K562 (cell line): ENCODE results near the gene TSGA10IP. TPM values are rescaled to one million over a fixed set of nuclear protein-coding genes. Genes with fewer than 3 reads are reported as not detected.

ENCODE experiments used
- ARID1B ChIP-seq: fragments of 450-650 bp; IDR thresholded peaks from 2 replicates; pipeline ENCODE4 v1.6.1; 2016; ENCODE audit warnings: antibody characterized with exemption, mild to moderate bottlenecking, inconsistent platforms
- BCOR ChIP-seq: fragments of 450-650 bp; IDR thresholded peaks from 2 replicates; pipeline ENCODE4 v1.6.1; 2016
- CBX8 ChIP-seq: fragments of 200-600 bp; sonication (generic); IDR thresholded peaks from 2 replicates; pipeline ENCODE4 v1.6.1; 2012; ENCODE audit warnings: borderline replicate concordance, mixed run types, low read depth, mild to moderate bottlenecking, moderate library complexity, mixed read lengths, low read length, control low read depth, inconsistent platforms; ENCODE audit not compliant: poor library complexity, severe bottlenecking; ENCODE audit errors: extremely low read depth
- CCNT2 ChIP-seq: IDR thresholded peaks from 2 replicates; pipeline ENCODE4 v1.6.1; 2011; ENCODE audit warnings: borderline replicate concordance, low read depth, mild to moderate bottlenecking, moderate library complexity, mixed read lengths, low read length; ENCODE audit not compliant: insufficient read length; ENCODE audit errors: extremely low read depth
- CTCFL ChIP-seq: IDR thresholded peaks from 2 replicates; pipeline ENCODE4 v1.6.1; 2011; ENCODE audit warnings: borderline replicate concordance, low read depth, mild to moderate bottlenecking, moderate library complexity, low read length; ENCODE audit not compliant: insufficient read depth, poor library complexity, severe bottlenecking
- E2F6 ChIP-seq, 2 experiments: IDR thresholded peaks; 2 replicates each; pipeline ENCODE4 v1.6.1; 2011; ENCODE audit warnings: borderline replicate concordance in 1 of 2, control low read depth in 1 of 2, low read depth in 1 of 2, low read length in 1 of 2, mild to moderate bottlenecking in 1 of 2, mixed read lengths in 1 of 2, moderate library complexity in 1 of 2; ENCODE audit not compliant: insufficient read depth in 1 of 2, insufficient read length in 1 of 2, poor library complexity in 1 of 2, severe bottlenecking in 1 of 2; ENCODE audit errors: extremely low read depth in 1 of 2
- MED1 ChIP-seq: sonication (generic); formaldehyde crosslinking; IDR thresholded peaks from 2 replicates; pipeline ENCODE4 v1.8.1; 2023; ENCODE audit warnings: missing genetic modification reagents, borderline replicate concordance
- MTF1 ChIP-seq: fragments of 250-450 bp; sonication (Bioruptor Pico); IDR thresholded peaks from 2 replicates; pipeline ENCODE4 v1.9.0; 2021; ENCODE audit warnings: moderate library complexity, mild to moderate bottlenecking, inconsistent platforms, borderline replicate concordance
- SAP30 ChIP-seq: fragments of 200-600 bp; sonication (generic); IDR thresholded peaks from 2 replicates; pipeline ENCODE4 v1.6.1; 2012; ENCODE audit warnings: borderline replicate concordance, low read depth, mild to moderate bottlenecking, moderate library complexity, low read length, control low read depth, inconsistent platforms; ENCODE audit not compliant: insufficient read depth, poor library complexity, severe bottlenecking
- SLC30A9 ChIP-seq: fragments of 250-450 bp; sonication (Bioruptor Pico); IDR thresholded peaks from 2 replicates; pipeline ENCODE4 v1.8.0; 2022; ENCODE audit warnings: mild to moderate bottlenecking, moderate library complexity
- TSC22D4 ChIP-seq: fragments of 450-650 bp; IDR thresholded peaks from 2 replicates; pipeline ENCODE4 v1.6.1; 2016; ENCODE audit warnings: missing genetic modification characterization, missing biosample characterization, control low read depth
- ZFP30 ChIP-seq: fragments of 250-450 bp; sonication (Bioruptor Pico); IDR thresholded peaks from 2 replicates; pipeline ENCODE4 v1.8.0; 2022; ENCODE audit warnings: moderate library complexity, mild to moderate bottlenecking, inconsistent platforms, borderline replicate concordance
- ZNF174 ChIP-seq: fragments of 250-450 bp; sonication (Bioruptor Pico); IDR thresholded peaks from 2 replicates; pipeline ENCODE4 v1.4.0; 2020; ENCODE audit warnings: mild to moderate bottlenecking
- ZNF407 ChIP-seq: fragments of 450-650 bp; IDR thresholded peaks from 2 replicates; pipeline ENCODE4 v1.6.1; 2016; ENCODE audit warnings: low read depth
- polyA plus RNA-seq, 8 experiments: library from polyadenylated mRNA; depleted of rRNA in 4 of 8; stranded (reverse) in 5 of 8; unstranded in 3 of 8; fragments of >200 nt; fragmentation: Nextera tagmentation in 2 of 8; fragmentation: Illumina TruSeq in 1 of 8; extraction: Ambion mirVana in 2 of 8; extraction: Trizol in 1 of 8; gene quantifications; 2 replicates each; pipeline versions ENCODE4 v1.2.1 to v1.2.3, GENCODE V29; 2011 to 2014; ENCODE audit warnings: inconsistent platforms in 1 of 8, missing spikeins in 1 of 8
- total RNA-seq, 7 experiments: library from RNA; depleted of rRNA in 6 of 7; stranded (reverse); fragments of >200 nt in 6 of 7; fragmentation: Illumina TruSeq in 2 of 7; extraction: Trizol in 2 of 7; gene quantifications; 2 replicates each; pipeline versions ENCODE4 v1.2.1 to v1.2.3, GENCODE V29; 2011 to 2021; ENCODE audit warnings: low replicate concordance in 1 of 7

The TSGA10IP gene
- total and polyA plus RNA-seq, 9 of the 15 experiments (the other 6 are each of a cell fraction or from before 2014, with no cell fraction given): not detected

- TF ChIP-seq CCNT2 (no peak), TSC22D4 (no peak), MTF1 (CRISPR knock-in tag) (no peak), ZNF407 (0 out of 2 replicates have a peak, but pooled peaks have one; percentile 51), SLC30A9 (CRISPR knock-in tag) (no peak), ZFP30 (CRISPR knock-in tag) (no peak), ARID1B (no peak; the same call in 1 of the 2 replicates), E2F6 (IDR thresholded peaks at IDR 0.05; ENCODE audit: borderline replicate concordance in 1 of 2, extremely low read depth in 1 of 2, insufficient read depth in 1 of 2, insufficient read length in 1 of 2, low read depth in 1 of 2, low read length in 1 of 2, poor library complexity in 1 of 2, severe bottlenecking in 1 of 2) (peak; percentile 70 to 72), CTCFL (peak; percentile 46), SAP30 (peak; percentile 90), CBX8 (no peak), ZNF174 (CRISPR knock-in tag) (no peak), BCOR (0 out of 2 replicates have a peak, but pooled peaks have one; percentile 62), MED1 (no peak)
Measured at GRCh38 chr11:66001942-66002647, 56.8 kb downstream of the TSGA10IP start, which contains the start of the genes BANF1 and EIF1AD (continued).
